ENCODE data around the gene SEC14L1.

GRCh38 chr17:77095461-77095860 lies 45.3 kb upstream of the SEC14L1 start:
- TF ChIP-seq TCF7L2 (IDR thresholded peaks at IDR 0.05; ENCODE audit: low read depth, low read length) = no peak
- TF ChIP-seq, protein P1, sequence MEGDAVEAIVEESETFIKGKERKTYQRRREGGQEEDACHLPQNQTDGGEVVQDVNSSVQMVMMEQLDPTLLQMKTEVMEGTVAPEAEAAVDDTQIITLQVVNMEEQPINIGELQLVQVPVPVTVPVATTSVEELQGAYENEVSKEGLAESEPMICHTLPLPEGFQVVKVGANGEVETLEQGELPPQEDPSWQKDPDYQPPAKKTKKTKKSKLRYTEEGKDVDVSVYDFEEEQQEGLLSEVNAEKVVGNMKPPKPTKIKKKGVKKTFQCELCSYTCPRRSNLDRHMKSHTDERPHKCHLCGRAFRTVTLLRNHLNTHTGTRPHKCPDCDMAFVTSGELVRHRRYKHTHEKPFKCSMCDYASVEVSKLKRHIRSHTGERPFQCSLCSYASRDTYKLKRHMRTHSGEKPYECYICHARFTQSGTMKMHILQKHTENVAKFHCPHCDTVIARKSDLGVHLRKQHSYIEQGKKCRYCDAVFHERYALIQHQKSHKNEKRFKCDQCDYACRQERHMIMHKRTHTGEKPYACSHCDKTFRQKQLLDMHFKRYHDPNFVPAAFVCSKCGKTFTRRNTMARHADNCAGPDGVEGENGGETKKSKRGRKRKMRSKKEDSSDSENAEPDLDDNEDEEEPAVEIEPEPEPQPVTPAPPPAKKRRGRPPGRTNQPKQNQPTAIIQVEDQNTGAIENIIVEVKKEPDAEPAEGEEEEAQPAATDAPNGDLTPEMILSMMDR (IDR thresholded peaks at IDR 0.05) = no peak
- no peak for TF ChIP-seq REST (IDR thresholded peaks at IDR 0.05; ENCODE audit: insufficient read depth in 1 of 2, low read depth in 2 of 2, low read length in 1 of 2)
- peak; percentile 39; the same call in 1 of the 2 replicates for TF ChIP-seq POLR2AphosphoS5 (IDR thresholded peaks at IDR 0.05; ENCODE audit: low read depth, low read length)
